Measurements from ENCODE around the gene DIO3. TPM values are rescaled to one million over a fixed set of nuclear protein-coding genes. Genes with fewer than 3 reads are reported as not detected.

Gene DIO3
- total and polyA plus RNA-seq, 2 donors (not counting 1 experiment from before 2014, with no cell fraction given): not detected

- ATAC-seq (ENCODE audit: low read depth) (peak; percentile 31), DNase-seq (peak; percentile 28)
- Histone ChIP-seq H3K9ac (ENCODE audit: low read length) (no peak overlapping the region), H3K4me2 (replicated peaks; ENCODE audit: low read depth, low read length, poor library complexity, severe bottlenecking) (peak overlapping the region; percentile 44), H2AFZ (ENCODE audit: insufficient read depth, low read depth, low read length, poor library complexity, severe bottlenecking) (peak overlapping the region; percentile 17), H4K20me1 (ENCODE audit: control insufficient read depth, insufficient read depth, low read length, poor library complexity, severe bottlenecking) (no peaks in the 10 kb centered on the region), H3K36me3 (replicated peaks in 1 of 2; ENCODE audit: control extremely low read depth in 1 of 2, control insufficient read depth in 1 of 2, extremely low read depth in 1 of 2, insufficient read depth in 2 of 2, low read length in 1 of 2) (no peaks in the 10 kb centered on the region), H3K79me2 (ENCODE audit: control insufficient read depth, insufficient read depth, low read length) (no peaks in the 10 kb centered on the region), H3K4me1 (ENCODE audit: control insufficient read depth in 2 of 2, insufficient read depth in 2 of 2, low read length in 2 of 2) (peaks cover 23% of the 10 kb centered on the region in 2 donors), H3K9me3 (ENCODE audit: control extremely low read depth in 1 of 3, control insufficient read depth in 2 of 3, insufficient read depth in 1 of 3, low read length in 2 of 3) (peaks cover 0 to 55% (median 7%) of the 10 kb centered on the region in 3 donors), H3K27me3 (replicated peaks in 1 of 4; ENCODE audit: control extremely low read depth in 1 of 4, control insufficient read depth in 3 of 4, insufficient read depth in 4 of 4, low read length in 3 of 4) (no peaks in the 10 kb centered on the region), H3K4me3 (ENCODE audit: control extremely low read depth in 1 of 5, extremely low read depth in 1 of 5, insufficient read depth in 1 of 5, low read depth in 2 of 5, low read length in 4 of 5) (no peak overlapping the region), H3K27ac (ENCODE audit: low read length in 2 of 2) (peak overlapping the region; percentile 38 to 83)
- TF ChIP-seq EZH2 (IDR thresholded peaks at IDR 0.05; ENCODE audit: borderline replicate concordance, insufficient read depth, low read depth, low read length, poor library complexity, severe bottlenecking) (no peak), CTCF (IDR thresholded peaks at IDR 0.05) (no peak)
- ChIA-PET CTCF (no interaction called here), POLR2A (no interaction called here)
- Mint-ChIP-seq H3K4me1 (peaks cover 34% of the 10 kb centered on the region), H3K4me3 (peak overlapping the region; percentile 64), H3K27ac (peak overlapping the region; percentile 90), H3K9me3 (ENCODE audit: insufficient read depth) (peaks cover 2% of the 10 kb centered on the region), H3K27me3 (no peaks in the 10 kb centered on the region)
- intact Hi-C loops (cut with micrococcal nuclease): no loop called here
- 34% methylated on average over 8 of the region's 8 CpGs for WGBS (ENCODE audit: insufficient coverage)
These were observed 34.8 kb downstream of the DIO3 start for GRCh38 chr14:101595887-101596721.

GRCh38 chr14:101596742-101597141, 35.4 kb downstream of the DIO3 start:
- Histone ChIP-seq H3K36me3 (replicated peaks in 1 of 2; ENCODE audit: control extremely low read depth in 1 of 2, control insufficient read depth in 1 of 2, extremely low read depth in 1 of 2, insufficient read depth in 2 of 2, low read length in 1 of 2) (no peaks in the 10 kb centered on the region), H3K4me2 (replicated peaks; ENCODE audit: low read depth, low read length, poor library complexity, severe bottlenecking) (peak overlapping the region; percentile 44), H3K4me3 (ENCODE audit: control extremely low read depth in 1 of 5, extremely low read depth in 1 of 5, insufficient read depth in 1 of 5, low read depth in 2 of 5, low read length in 4 of 5) (no peak overlapping the region), H4K20me1 (ENCODE audit: control insufficient read depth, insufficient read depth, low read length, poor library complexity, severe bottlenecking) (no peaks in the 10 kb centered on the region), H3K27me3 (replicated peaks in 1 of 4; ENCODE audit: control extremely low read depth in 1 of 4, control insufficient read depth in 3 of 4, insufficient read depth in 4 of 4, low read length in 3 of 4) (no peaks in the 10 kb centered on the region), H3K79me2 (ENCODE audit: control insufficient read depth, insufficient read depth, low read length) (no peaks in the 10 kb centered on the region), H3K27ac (ENCODE audit: low read length in 2 of 2) (peak overlapping the region; percentile 38 to 83), H3K9ac (ENCODE audit: low read length) (no peak overlapping the region), H3K9me3 (ENCODE audit: control extremely low read depth in 1 of 3, control insufficient read depth in 2 of 3, insufficient read depth in 1 of 3, low read length in 2 of 3) (peaks cover 0 to 55% (median 7%) of the 10 kb centered on the region in 3 donors), H2AFZ (ENCODE audit: insufficient read depth, low read depth, low read length, poor library complexity, severe bottlenecking) (peak overlapping the region; percentile 17), H3K4me1 (ENCODE audit: control insufficient read depth in 2 of 2, insufficient read depth in 2 of 2, low read length in 2 of 2) (peaks cover 23% of the 10 kb centered on the region in 2 donors)
- CTCF ChIA-PET: no interaction called here
- ATAC-seq (ENCODE audit: low read depth) (no peak), DNase-seq (no peak)
- no peak for TF ChIP-seq EZH2 (IDR thresholded peaks at IDR 0.05; ENCODE audit: borderline replicate concordance, insufficient read depth, low read depth, low read length, poor library complexity, severe bottlenecking)
- no peak for TF ChIP-seq CTCF (IDR thresholded peaks at IDR 0.05)
- 33% methylated on average over 4 of the region's 7 CpGs for WGBS (ENCODE audit: insufficient coverage)
- peak overlapping the region; percentile 90 for H3K27ac Mint-ChIP-seq
- peaks cover 2% of the 10 kb centered on the region for H3K9me3 Mint-ChIP-seq (ENCODE audit: insufficient read depth)
- intact Hi-C loops (cut with micrococcal nuclease): no loop called here
- H3K4me3 Mint-ChIP-seq: peak overlapping the region; percentile 64
- H3K4me1 Mint-ChIP-seq: peaks cover 34% of the 10 kb centered on the region
- no peaks in the 10 kb centered on the region for H3K27me3 Mint-ChIP-seq
- POLR2A ChIA-PET: no interaction called here
